ENCODE results near the gene KCNK18.

Gene KCNK18

GRCh38 chr10:117197189-117197588 lies at the start of gene KCNK18:
Gene KCNK18, plus strand, starts transcription at chr10:117197489. Its CDS starts 0 bp downstream, at chr10:117197489.
- DNase-seq: no peak

DNA sequence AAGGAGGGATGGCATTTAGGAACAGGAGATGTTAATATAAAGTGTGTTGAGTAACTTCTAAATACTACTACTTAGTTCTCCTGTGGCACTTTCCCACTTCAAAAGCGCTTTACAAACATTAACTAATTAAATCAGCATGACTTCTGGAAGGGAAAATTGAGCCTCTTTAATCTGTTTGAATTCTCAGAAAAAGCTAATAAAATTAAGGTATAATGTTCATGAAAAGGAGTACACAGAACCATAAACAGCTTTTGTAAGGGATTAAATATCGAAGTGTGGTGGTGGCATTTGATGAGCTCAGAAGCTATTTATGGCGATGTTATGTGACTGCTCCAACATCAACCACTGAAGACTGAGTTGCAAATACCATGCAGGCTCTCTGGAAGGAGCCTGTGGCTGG lies 49.0 kb upstream of the KCNK18 start:
- no peak for DNase-seq

DNA sequence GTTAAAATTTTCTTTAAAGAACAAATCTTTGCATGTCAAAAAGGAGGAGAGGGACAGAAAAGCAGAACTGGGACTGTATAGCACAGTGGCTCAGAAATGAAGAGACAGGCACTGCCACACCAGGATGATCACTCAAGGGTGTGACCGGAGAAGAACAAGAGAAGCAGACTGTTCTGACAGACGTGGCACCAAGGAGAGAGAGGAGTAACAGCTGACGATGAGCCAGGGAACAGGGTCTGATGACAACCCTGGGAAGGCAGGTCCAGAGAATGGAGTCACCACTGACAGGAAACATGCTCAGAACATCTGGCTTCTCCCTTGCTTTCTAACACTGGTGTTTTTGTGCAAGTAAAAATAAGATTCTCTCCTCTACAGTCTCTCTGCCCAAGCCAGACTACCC lies 44.6 kb upstream of the KCNK18 start:
- DNase-seq: no peak

GRCh38 chr10:117158297-117158696 lies 39.0 kb upstream of the KCNK18 start:
- DNase-seq: no peak

DNA sequence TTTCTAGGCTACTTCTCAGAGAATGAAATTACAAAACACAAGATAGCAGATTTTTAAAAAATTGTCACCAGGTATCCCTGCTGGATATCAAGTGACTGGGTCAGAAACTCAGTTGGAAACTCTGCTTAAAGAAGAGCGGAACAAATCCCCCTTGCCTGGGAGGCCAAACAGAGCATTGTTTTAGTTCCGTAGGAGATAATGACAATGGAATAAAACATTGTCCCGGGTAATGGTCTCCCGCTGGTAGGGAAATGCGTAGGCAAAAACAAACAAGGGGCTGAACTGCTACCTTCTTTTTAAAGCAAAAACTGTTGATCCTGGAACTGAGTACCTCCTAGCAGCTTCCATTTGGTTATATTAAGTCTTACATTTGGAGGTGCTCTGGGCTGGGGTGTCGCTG lies 37.9 kb upstream of the KCNK18 start:
- DNase-seq: no peak

DNA sequence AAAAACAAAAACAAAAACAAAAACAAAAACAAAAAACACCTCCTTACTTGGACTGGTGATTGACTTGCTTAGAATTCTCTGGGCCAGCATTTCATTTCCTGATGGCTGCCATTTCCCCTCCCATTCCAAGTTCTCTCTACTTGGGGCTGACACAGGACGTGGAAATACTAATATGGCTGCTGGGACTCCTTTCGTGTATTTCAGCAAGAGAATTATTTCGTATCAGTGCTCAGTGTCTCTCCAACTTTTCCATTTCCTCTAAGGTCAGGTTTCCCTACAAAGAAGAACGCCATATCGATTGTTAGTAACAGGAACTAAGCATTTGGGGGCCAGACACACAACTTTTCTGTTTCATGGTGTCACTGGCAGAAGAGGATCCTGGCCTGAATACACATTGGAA lies 36.7 kb upstream of the KCNK18 start:
- DNase-seq: no peak

- DNase-seq: no peak
These were observed 35.8 kb upstream of the KCNK18 start for GRCh38 chr10:117161386-117162033.

GRCh38 chr10:117162093-117163060 lies 34.9 kb upstream of the KCNK18 start:
- no peak for DNase-seq

GRCh38 chr10:117163061-117163953 lies 34.0 kb upstream of the KCNK18 start:
- no peak for DNase-seq

DNA sequence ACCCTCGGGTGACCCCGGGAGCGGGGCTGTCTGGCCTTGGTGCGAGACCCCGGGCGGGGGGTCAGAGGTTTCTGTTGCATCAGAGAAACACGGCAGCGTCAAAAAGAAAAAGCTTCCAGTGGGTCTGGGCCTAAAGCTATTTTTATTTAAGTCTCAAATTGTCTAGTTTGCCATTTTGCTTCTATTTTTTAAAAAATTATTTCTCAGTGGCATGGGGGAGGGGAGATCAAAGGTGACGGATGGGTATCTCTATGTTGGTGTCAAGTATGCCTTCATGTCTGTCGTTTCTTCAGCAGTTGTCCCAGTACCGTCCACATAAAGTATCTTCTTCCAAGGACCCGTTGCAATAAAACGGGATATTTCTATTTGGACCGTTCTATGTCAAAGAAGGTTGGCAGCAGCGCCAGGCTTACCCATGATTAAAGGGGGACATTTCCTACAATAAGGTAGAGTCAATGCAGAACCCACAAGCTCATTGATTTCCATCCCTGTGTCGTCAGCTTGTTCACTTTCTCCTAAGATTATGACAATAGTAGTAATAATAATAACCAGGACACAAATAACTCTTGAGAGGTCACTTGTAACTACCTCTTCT lies 33.2 kb upstream of the KCNK18 start:
- DNase-seq: no peak

DNA sequence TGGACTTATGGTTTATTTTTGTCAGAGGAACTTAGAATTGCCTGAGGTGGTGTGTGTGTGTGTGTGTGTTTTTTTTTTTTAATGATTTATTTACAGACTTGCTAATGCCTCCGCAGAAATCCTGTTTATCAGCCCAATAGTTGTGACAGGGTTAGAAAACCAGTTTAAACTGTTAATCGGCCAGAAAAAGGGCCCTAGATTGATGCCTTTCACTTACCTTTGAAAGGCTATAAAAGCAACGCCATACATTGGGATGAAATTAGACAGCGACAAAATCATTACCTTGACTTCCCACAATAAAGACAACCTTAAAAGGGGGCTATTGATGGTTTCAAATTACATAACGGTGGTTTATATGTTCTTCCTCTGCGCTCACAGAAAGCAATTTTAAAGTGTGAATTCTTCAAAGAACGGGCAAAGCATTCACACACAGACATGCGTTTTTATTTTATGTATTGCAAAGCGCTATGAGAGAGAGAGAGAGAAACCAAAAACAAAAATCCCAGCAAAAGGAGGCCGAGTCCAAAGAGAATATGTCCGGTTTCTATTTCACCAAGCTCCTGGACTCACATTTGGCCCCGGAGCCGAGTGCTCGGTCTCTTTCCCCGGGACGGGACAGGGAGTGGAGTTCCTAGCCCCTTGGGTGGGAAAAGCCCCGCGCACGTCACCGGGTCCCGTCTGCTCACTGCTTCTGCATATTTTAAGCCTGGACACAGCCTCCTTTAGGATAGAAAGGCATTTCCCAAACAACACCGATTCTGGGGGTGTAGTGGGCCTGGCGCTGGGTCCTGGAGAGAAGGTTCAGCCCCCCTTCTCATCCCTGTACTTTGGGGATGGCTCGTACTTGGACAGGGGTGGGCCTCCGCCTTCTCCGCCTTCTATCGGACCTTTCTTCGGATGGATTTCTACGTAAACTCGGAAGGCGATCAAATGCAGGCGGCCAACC lies 32.4 kb upstream of the KCNK18 start:
- DNase-seq: no peak

DNA sequence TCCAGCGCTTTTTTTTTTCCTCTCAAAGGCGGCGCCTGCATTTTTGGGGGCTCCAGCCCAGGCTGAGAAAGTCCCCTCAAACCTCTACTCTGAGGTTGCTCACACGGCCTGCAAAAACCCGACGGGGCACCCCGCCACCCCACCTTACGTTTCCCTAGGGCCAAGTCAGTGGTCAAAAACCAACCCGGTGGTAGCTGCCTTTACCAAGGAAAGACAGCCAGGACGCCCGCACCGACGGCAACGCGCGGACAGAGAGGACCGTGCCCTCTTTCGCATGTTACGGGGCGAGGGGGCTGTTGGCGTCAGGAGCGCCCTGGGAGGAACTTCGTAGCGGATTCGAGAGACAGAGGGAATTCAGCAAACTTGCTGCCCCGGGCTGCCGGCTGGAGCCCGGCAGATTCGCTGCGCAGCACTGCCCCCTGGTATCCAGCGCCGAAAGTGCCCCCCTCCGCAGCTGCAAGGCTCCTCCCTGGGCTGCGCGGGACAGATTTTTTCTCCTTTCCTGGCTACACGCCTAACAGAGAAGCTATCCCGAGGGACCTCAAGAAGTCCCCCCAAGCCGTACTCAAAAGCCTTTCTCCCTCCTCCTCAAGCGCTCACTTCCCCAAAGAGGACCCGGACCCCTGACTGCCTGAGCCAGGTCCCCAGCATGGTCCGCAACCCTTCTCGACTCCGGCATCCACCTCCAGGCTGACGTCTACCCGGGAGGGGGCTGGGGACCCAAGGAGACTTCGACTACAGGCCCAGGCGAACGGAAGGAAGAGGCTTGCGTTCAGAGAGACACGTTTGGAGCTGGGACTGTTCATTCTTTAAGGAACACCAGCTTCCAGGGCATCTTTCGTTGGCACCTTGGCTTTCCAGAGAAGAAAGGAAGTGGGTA lies 31.5 kb upstream of the KCNK18 start:
- no peak for DNase-seq

GRCh38 chr10:117166418-117167345 lies 30.6 kb upstream of the KCNK18 start:
- DNase-seq: no peak

GRCh38 chr10:117167346-117167788 lies 29.9 kb upstream of the KCNK18 start:
- DNase-seq: no peak

DNA sequence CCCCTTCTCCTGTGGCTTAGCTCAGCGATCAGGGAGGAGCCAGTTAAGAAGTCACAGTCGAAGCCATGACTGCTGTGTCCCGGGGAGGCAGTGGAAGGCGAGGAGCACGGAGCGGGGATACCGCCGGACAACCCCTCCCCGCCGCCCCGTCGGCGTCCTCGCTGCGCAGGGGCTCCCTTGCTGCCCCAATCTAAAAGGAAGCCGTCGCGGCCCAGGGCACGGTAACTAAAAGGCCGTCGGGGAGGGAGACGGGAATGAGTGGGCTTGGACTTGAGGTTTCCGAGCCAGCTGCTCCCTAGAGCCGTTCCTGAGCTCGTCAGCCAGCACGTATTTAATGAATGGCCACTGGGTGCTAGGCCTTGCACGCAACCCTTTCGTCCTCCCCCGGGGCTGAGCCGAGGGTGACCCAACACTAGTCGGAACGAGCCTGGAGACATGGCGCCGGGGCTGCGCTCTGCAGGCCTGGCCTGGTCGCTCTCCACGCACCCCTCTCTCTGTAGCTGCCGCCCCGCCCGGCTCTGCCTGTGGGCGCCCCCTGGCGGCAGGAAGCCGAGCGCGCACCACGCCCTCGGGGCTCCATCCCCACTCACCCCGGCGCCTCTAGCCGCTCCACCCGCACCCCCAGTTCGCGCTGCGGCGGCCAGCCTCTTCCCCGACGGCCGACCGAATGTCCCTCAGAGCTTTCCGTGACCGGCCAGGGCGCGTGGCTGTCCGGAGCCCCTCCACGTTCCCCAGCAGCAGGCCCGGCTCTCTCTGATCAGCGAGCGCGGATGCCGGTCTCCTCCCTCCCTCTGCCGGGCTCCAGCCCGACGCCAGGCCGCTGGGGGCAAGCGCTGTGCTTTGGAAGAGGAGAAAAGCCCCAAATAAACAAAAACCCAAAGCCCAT lies 29.3 kb upstream of the KCNK18 start:
- DNase-seq: peak; percentile 77

DNA sequence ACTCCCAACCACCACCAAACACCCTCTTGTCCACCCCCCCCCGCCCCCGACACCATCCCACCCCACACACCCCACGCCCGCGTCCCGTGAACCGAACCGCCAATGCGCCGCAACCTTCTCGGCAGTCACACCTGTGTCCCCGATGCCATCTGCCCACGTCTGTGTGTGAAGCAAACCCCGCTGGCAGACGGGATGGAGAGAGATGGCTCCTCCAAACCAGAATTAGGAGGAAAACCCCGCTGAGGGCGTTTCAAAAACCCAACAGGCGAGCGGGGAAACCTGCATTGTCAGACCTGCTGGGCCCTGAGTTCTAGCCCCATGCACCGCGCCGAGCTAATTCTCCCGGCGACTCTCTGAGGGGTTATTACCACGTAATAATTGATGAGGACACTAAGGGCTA lies 28.6 kb upstream of the KCNK18 start:
- no peak for DNase-seq

DNA sequence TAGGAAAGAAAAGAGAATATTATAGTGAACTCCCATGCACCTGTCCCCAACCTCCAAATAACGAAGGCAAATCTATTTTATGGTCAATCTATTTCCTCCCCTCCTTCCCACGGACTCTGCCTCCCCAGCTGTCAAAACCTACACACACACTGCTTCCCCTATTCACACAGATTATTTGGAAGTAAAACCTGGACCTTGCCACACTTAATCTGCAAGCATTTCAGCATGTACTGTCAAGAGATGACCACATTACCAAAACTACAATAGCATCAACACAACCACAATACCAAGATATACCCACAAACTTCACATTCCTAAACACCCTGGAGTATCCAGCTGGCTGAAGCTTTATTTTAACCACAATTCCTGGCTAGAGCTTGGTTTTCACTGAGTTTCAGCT lies 27.8 kb upstream of the KCNK18 start:
- DNase-seq: no peak

- no peak for DNase-seq
These were observed 27.0 kb upstream of the KCNK18 start for GRCh38 chr10:117170244-117170643.

All from activated CD4-positive, CD25-positive, alpha-beta regulatory T cell treated with anti-CD3 and anti-CD28 coated beads, Interleukin-2, amount 50 U/mL, for 72 hours (primary cell).